HepG2 (cell line): ENCODE measurements around the gene BLOC1S4.

Experiments
- CTCF ChIP-seq: sonication (generic); formaldehyde crosslinking; IDR thresholded peaks from 2 replicates; pipeline ENCODE4 v1.5.0; 2020; ENCODE audit warnings: mild to moderate bottlenecking, missing genetic modification reagents, moderate library complexity
- TAF1 ChIP-seq: sonication (generic); formaldehyde crosslinking; IDR thresholded peaks from 2 replicates; pipeline ENCODE4 v1.4.0; 2020; ENCODE audit warnings: missing genetic modification reagents
- ZNF207 ChIP-seq: fragments of 450-650 bp; IDR thresholded peaks from 2 replicates; pipeline ENCODE4 v1.6.1; 2016; ENCODE audit warnings: antibody characterized with exemption, borderline replicate concordance

DNA sequence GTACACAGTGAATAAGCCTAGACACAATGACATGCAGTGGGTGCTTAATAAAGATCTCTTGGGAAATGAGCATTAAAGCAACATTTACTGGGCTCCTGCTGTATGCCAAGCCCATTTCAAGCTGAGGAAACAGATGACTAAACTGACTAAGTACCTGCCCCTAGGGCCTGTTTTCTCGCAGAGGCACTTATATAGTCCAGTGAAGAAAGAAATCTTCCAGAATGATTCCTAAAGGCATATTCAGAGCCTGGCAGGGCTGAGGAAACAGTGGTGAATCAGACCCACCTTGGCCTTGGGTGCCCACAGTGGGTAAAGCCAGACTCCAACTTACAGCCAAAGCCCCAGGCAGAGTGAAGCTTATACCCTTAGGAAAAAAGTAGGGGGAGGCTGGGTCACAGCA lies 44.3 kb upstream of the BLOC1S4 start:
- TF ChIP-seq TAF1 (CRISPR knock-in tag) = no peak
- TF ChIP-seq CTCF (CRISPR knock-in tag) = no peak
- TF ChIP-seq ZNF207 = no peak
